ENCODE results near the gene MRRF.
A peak's percentile ranks its signal among the peaks of the same experiment; 100 is the strongest.
"Not testable (repeated sequence)": the region's sequence is repeated elsewhere in the genome, so short reads cannot be mapped to it uniquely, and the experiment has no call there.

Gene MRRF

DNA sequence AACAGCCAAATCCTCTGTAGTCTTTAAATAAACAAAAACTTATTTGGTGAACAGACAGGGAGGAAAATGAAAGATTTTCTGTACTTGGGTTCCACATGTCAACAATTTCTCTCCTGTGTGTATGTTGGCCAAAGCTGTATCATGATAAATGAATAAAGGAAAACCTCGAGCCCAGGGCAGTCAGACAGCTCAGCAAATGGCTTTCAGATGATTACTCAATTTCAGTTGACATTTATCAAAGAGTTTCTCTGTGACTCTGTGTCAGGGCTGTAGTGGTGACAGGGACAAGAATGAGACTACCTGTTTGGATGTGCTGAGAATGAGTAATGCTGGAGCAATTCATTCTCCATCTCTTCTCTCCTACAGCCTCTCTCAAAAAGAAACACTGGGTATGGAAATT lies 60.4 kb downstream of the MRRF start:
- Histone ChIP-seq H3K4me1 (ENCODE audit: control extremely low read depth in 1 of 4, control insufficient read depth in 4 of 4, insufficient read depth in 4 of 4, low read length in 3 of 4) (peaks cover 0 to 27% (median 11%) of the 10 kb centered on the region in 4 experiments), H3K27me3 (replicated peaks in 2 of 5; ENCODE audit: control insufficient read depth in 4 of 5, insufficient read depth in 5 of 5, low read length in 4 of 5) (no peaks in the 10 kb centered on the region), H3K9me3 (ENCODE audit: control extremely low read depth in 1 of 5, control insufficient read depth in 4 of 5, insufficient read depth in 2 of 5, low read depth in 1 of 5, low read length in 4 of 5) (no peaks in the 10 kb centered on the region), H3K27ac (ENCODE audit: insufficient read depth in 1 of 2, low read depth in 1 of 2, low read length in 2 of 2, poor library complexity in 1 of 2, severe bottlenecking in 2 of 2) (no peak overlapping the region), H3K4me3 (ENCODE audit: control insufficient read depth in 1 of 7, extremely low read depth in 1 of 7, insufficient read depth in 4 of 7, low read depth in 2 of 7, low read length in 6 of 7) (no peak overlapping the region), H3K36me3 (ENCODE audit: control insufficient read depth in 4 of 4, insufficient read depth in 4 of 4, low read length in 3 of 4) (peaks cover 5 to 30% (median 19%) of the 10 kb centered on the region in 4 experiments)
- ChIA-PET POLR2A (no interaction called here), CTCF (interaction anchor here (1.0 kb wide), 1 partner anchor 13 kb away, joined by 3 read pairs; no protein-coding TSS in a partner anchor)
- DNase-seq = no peak
- WGBS (ENCODE audit: insufficient coverage) = no CpG with 5 or more reads among the region's 1 CpG

DNA sequence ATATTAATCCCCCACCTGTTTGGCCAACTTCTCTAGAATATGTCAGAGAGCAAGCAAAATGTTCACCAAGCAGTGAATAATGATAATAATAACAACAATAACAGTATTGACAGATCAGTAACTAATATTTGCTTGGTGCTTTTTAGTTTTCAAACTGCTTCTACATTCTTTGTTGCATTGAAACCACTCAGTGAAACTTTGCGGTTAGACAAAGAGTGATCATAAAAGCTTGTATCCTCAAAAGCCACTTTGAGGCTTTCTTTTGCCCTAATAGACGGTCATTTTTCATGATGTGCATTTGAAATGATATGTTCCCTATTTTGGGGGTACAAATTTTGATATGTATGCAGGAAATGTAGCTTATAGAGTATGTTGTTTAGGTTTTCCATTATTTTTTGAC lies 62.5 kb downstream of the MRRF start:
- 89% methylated on average over 2 of the region's 2 CpGs for WGBS (ENCODE audit: insufficient coverage)
- ChIA-PET POLR2A (no interaction called here), CTCF (interaction anchor here (0.9 to 2.1 kb wide), 4 partner anchors 23 to 204 kb away, joined by 3 to 10 read pairs (median 4); no protein-coding TSS in a partner anchor)
- H3K27me3 ChIP-seq (replicated peaks in 2 of 5; ENCODE audit: control insufficient read depth in 4 of 5, insufficient read depth in 5 of 5, low read length in 4 of 5) = no peaks in the 10 kb centered on the region
- no peaks in the 10 kb centered on the region for H3K9me3 ChIP-seq (ENCODE audit: control extremely low read depth in 1 of 5, control insufficient read depth in 4 of 5, insufficient read depth in 2 of 5, low read depth in 1 of 5, low read length in 4 of 5)
- DNase-seq = no peak
- no peak overlapping the region for H3K27ac ChIP-seq (ENCODE audit: insufficient read depth in 1 of 2, low read depth in 1 of 2, low read length in 2 of 2, poor library complexity in 1 of 2, severe bottlenecking in 2 of 2)
- H3K4me3 ChIP-seq (ENCODE audit: control insufficient read depth in 1 of 7, extremely low read depth in 1 of 7, insufficient read depth in 4 of 7, low read depth in 2 of 7, low read length in 6 of 7) = no peak overlapping the region
- H3K36me3 ChIP-seq (ENCODE audit: control insufficient read depth in 4 of 4, insufficient read depth in 4 of 4, low read length in 3 of 4) = peaks cover 5 to 28% (median 19%) of the 10 kb centered on the region in 4 experiments
- peaks cover 0 to 32% (median 22%) of the 10 kb centered on the region in 4 experiments for H3K4me1 ChIP-seq (ENCODE audit: control extremely low read depth in 1 of 4, control insufficient read depth in 4 of 4, insufficient read depth in 4 of 4, low read length in 3 of 4)

DNA sequence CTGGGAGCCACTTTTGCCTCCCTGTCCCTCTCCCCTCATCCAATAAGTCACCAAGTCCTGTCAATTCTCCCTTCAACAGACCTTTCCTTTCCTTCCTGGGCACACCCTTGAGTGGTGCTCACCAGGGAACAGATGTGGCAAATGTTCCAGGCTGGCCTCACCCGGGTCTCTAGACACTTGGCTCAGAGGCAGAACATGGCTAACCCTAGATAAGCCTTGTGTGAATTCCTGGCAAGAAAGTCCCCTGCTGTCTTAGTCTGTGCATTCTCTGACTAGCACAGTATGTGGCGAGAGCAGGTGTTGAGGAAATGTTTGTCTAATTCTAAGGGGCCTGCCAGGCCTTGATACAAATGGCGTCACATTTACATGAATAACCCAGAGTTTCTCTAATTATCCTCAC lies 64.9 kb downstream of the MRRF start:
- CTCF ChIA-PET = interaction anchor here (1.6 kb wide), 1 partner anchor 65 kb away, joined by 6 read pairs; the partner anchor contains the start of genes MRRF and RBM18
- H3K36me3 ChIP-seq (ENCODE audit: control insufficient read depth in 4 of 4, insufficient read depth in 4 of 4, low read length in 3 of 4) = peaks cover 2 to 12% (median 9%) of the 10 kb centered on the region in 4 experiments
- WGBS (ENCODE audit: insufficient coverage) = 85% methylated on average over 3 of the region's 3 CpGs
- H3K27me3 ChIP-seq (replicated peaks in 2 of 5; ENCODE audit: control insufficient read depth in 4 of 5, insufficient read depth in 5 of 5, low read length in 4 of 5) = no peaks in the 10 kb centered on the region
- H3K4me1 ChIP-seq (ENCODE audit: control extremely low read depth in 1 of 4, control insufficient read depth in 4 of 4, insufficient read depth in 4 of 4, low read length in 3 of 4) = peaks cover 0 to 44% (median 32%) of the 10 kb centered on the region in 4 experiments
- H3K9me3 ChIP-seq (ENCODE audit: control extremely low read depth in 1 of 5, control insufficient read depth in 4 of 5, insufficient read depth in 2 of 5, low read depth in 1 of 5, low read length in 4 of 5) = no peaks in the 10 kb centered on the region
- H3K27ac ChIP-seq (ENCODE audit: insufficient read depth in 1 of 2, low read depth in 1 of 2, low read length in 2 of 2, poor library complexity in 1 of 2, severe bottlenecking in 2 of 2) = peak overlapping the region in 1 of 2 experiments; percentile 20
- H3K4me3 ChIP-seq (ENCODE audit: control insufficient read depth in 1 of 7, extremely low read depth in 1 of 7, insufficient read depth in 4 of 7, low read depth in 2 of 7, low read length in 6 of 7) = no peak overlapping the region
- POLR2A ChIA-PET = no interaction called here
- peak in 2 of 3 donors; percentile 23 to 56 for DNase-seq

DNA sequence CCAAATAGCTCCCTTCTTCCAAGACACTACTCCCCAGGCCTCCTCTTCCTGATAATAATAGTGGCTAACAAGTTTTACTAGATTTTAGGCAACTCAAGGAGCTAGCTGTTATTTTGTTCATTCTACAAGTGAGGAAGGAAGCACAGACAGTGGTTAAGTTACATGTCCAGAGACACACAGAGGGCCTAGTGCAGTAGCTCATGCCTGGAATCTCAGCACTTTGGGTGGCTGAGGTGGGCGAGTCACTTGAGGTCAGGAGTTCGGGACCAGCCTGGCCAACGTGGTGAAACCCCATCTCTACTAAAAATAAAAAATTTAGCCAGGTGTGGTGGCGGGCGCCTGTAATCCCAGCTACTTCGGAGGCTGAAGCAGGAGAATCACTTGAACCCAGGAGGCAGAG lies 65.8 kb downstream of the MRRF start:
- Histone ChIP-seq H3K4me1 (ENCODE audit: control extremely low read depth in 1 of 4, control insufficient read depth in 4 of 4, insufficient read depth in 4 of 4, low read length in 3 of 4) (peaks cover 0 to 36% (median 30%) of the 10 kb centered on the region in 4 experiments), H3K27ac (ENCODE audit: insufficient read depth in 1 of 2, low read depth in 1 of 2, low read length in 2 of 2, poor library complexity in 1 of 2, severe bottlenecking in 2 of 2) (peak overlapping the region in 1 of 2 experiments; percentile 18)
- WGBS (ENCODE audit: insufficient coverage) = 97% methylated on average over 4 of the region's 6 CpGs
- DNase-seq; H3K9me3 ChIP-seq (ENCODE audit: control extremely low read depth in 1 of 5, control insufficient read depth in 4 of 5, insufficient read depth in 2 of 5, low read depth in 1 of 5, low read length in 4 of 5); H3K36me3 ChIP-seq (ENCODE audit: control insufficient read depth in 4 of 4, insufficient read depth in 4 of 4, low read length in 3 of 4); H3K4me3 ChIP-seq (ENCODE audit: control insufficient read depth in 1 of 7, extremely low read depth in 1 of 7, insufficient read depth in 4 of 7, low read depth in 2 of 7, low read length in 6 of 7); H3K27me3 ChIP-seq (replicated peaks in 2 of 5; ENCODE audit: control insufficient read depth in 4 of 5, insufficient read depth in 5 of 5, low read length in 4 of 5); POLR2A ChIA-PET: not testable (repeated sequence)
- CTCF ChIA-PET = interaction anchor here (0.8 to 1.5 kb wide), 4 partner anchors 17 to 206 kb away, joined by 3 read pairs; no protein-coding TSS in a partner anchor

DNA sequence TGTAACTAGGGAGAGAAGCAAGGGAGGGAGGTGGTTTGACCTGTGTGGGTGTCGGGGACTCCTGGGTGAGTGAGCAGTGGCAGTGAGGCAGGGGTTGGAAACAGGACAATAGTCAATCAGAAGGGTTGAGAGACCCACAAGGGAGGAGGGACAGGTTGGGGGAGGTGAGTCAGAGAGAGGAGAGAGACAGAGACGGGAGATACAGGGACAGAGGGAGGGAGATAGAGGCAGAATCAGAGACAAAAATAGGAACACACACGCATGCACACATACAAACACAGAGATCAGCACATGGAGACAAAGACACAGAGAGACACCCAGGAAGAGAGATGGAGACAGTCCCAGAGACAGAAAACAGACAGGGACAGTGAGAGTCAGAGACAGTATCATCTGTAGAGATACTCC lies 66.8 kb downstream of the MRRF start:
- CTCF ChIA-PET = interaction anchor here (1.5 kb wide), 1 partner anchor 16 kb away, joined by 3 read pairs; no protein-coding TSS in a partner anchor
- Histone ChIP-seq H3K36me3 (ENCODE audit: control insufficient read depth in 4 of 4, insufficient read depth in 4 of 4, low read length in 3 of 4) (peaks cover 0 to 7% (median 6%) of the 10 kb centered on the region in 4 experiments), H3K27me3 (replicated peaks in 2 of 5; ENCODE audit: control insufficient read depth in 4 of 5, insufficient read depth in 5 of 5, low read length in 4 of 5) (no peaks in the 10 kb centered on the region), H3K9me3 (ENCODE audit: control extremely low read depth in 1 of 5, control insufficient read depth in 4 of 5, insufficient read depth in 2 of 5, low read depth in 1 of 5, low read length in 4 of 5) (no peaks in the 10 kb centered on the region), H3K27ac (ENCODE audit: insufficient read depth in 1 of 2, low read depth in 1 of 2, low read length in 2 of 2, poor library complexity in 1 of 2, severe bottlenecking in 2 of 2) (peak overlapping the region; percentile 67 to 81), H3K4me1 (ENCODE audit: control extremely low read depth in 1 of 4, control insufficient read depth in 4 of 4, insufficient read depth in 4 of 4, low read length in 3 of 4) (peaks cover 0 to 36% (median 30%) of the 10 kb centered on the region in 4 experiments), H3K4me3 (ENCODE audit: control insufficient read depth in 1 of 7, extremely low read depth in 1 of 7, insufficient read depth in 4 of 7, low read depth in 2 of 7, low read length in 6 of 7) (peak overlapping the region in 3 of 7 experiments; percentile 12 to 48 (median 36))
- DNase-seq = no peak
- POLR2A ChIA-PET = no interaction called here
- 100% methylated on average over 1 of the region's 3 CpGs for WGBS (ENCODE audit: insufficient coverage)

DNA sequence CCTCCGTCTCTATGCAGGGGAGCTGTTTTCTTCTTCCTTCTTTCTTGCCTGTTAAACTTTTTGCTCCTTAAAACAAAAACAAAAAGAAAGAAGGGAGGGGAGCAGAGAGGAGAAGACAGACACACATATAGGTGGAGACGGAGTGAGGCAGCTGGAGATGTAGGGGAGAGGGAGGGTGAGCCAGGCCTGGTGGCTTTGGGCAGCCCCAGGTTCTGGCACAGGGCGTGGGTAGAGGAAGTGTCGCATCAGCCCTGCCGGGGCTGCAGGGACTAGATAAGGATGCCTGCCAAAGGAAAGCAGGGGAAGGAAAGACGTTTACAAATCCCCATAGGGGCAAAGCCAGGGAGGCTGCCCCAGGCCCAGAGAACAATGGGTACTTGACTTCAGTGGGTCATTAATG lies 67.4 kb downstream of the MRRF start:
- no peaks in the 10 kb centered on the region for H3K9me3 ChIP-seq (ENCODE audit: control extremely low read depth in 1 of 5, control insufficient read depth in 4 of 5, insufficient read depth in 2 of 5, low read depth in 1 of 5, low read length in 4 of 5)
- no peaks in the 10 kb centered on the region for H3K27me3 ChIP-seq (replicated peaks in 2 of 5; ENCODE audit: control insufficient read depth in 4 of 5, insufficient read depth in 5 of 5, low read length in 4 of 5)
- peak overlapping the region in 2 of 7 experiments; percentile 36 to 48 for H3K4me3 ChIP-seq (ENCODE audit: control insufficient read depth in 1 of 7, extremely low read depth in 1 of 7, insufficient read depth in 4 of 7, low read depth in 2 of 7, low read length in 6 of 7)
- ChIA-PET POLR2A (no interaction called here), CTCF (no interaction called here)
- peaks cover 0 to 36% (median 30%) of the 10 kb centered on the region in 4 experiments for H3K4me1 ChIP-seq (ENCODE audit: control extremely low read depth in 1 of 4, control insufficient read depth in 4 of 4, insufficient read depth in 4 of 4, low read length in 3 of 4)
- WGBS (ENCODE audit: insufficient coverage) = 3% methylated on average over 5 of the region's 6 CpGs
- peak; percentile 80 to 95 (median 90) for DNase-seq
- peaks cover 0 to 7% (median 6%) of the 10 kb centered on the region in 4 experiments for H3K36me3 ChIP-seq (ENCODE audit: control insufficient read depth in 4 of 4, insufficient read depth in 4 of 4, low read length in 3 of 4)
- peak overlapping the region; percentile 67 to 81 for H3K27ac ChIP-seq (ENCODE audit: insufficient read depth in 1 of 2, low read depth in 1 of 2, low read length in 2 of 2, poor library complexity in 1 of 2, severe bottlenecking in 2 of 2)

DNA sequence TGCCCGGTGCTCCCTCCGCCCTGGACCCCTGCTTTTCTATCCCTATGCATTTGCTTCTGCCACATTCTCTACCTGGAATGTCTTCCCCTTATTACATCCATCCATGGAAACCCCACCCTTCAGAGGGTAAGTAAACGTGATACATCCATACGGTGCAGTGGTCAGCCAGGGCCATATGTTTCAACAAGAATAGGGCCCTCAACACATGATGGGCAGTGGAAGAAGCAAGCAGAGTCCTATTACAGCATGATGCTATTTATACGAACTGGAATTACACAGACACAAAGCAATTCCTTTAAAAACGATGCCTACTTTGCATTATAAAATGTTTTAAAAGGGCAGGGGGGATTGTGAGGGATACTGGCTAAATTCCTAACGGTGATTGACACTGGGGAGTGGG lies 68.0 kb downstream of the MRRF start:
- Histone ChIP-seq H3K9me3 (ENCODE audit: control extremely low read depth in 1 of 5, control insufficient read depth in 4 of 5, insufficient read depth in 2 of 5, low read depth in 1 of 5, low read length in 4 of 5) (no peaks in the 10 kb centered on the region), H3K36me3 (ENCODE audit: control insufficient read depth in 4 of 4, insufficient read depth in 4 of 4, low read length in 3 of 4) (peaks cover 0 to 7% (median 6%) of the 10 kb centered on the region in 4 experiments), H3K4me3 (ENCODE audit: control insufficient read depth in 1 of 7, extremely low read depth in 1 of 7, insufficient read depth in 4 of 7, low read depth in 2 of 7, low read length in 6 of 7) (peak overlapping the region in 2 of 7 experiments; percentile 7 to 48), H3K27ac (ENCODE audit: insufficient read depth in 1 of 2, low read depth in 1 of 2, low read length in 2 of 2, poor library complexity in 1 of 2, severe bottlenecking in 2 of 2) (peak overlapping the region in 1 of 2 experiments; percentile 81), H3K27me3 (replicated peaks in 2 of 5; ENCODE audit: control insufficient read depth in 4 of 5, insufficient read depth in 5 of 5, low read length in 4 of 5) (no peaks in the 10 kb centered on the region), H3K4me1 (ENCODE audit: control extremely low read depth in 1 of 4, control insufficient read depth in 4 of 4, insufficient read depth in 4 of 4, low read length in 3 of 4) (peaks cover 0 to 36% (median 30%) of the 10 kb centered on the region in 4 experiments)
- DNase-seq = no peak
- WGBS (ENCODE audit: insufficient coverage) = 74% methylated on average over 5 of the region's 7 CpGs
- ChIA-PET POLR2A (no interaction called here), CTCF (interaction anchor here (1.0 to 4.3 kb wide), 2 partner anchors 13 to 18 kb away, joined by 3 to 27 read pairs; no protein-coding TSS in a partner anchor)
